IgD-negative memory B cell (primary cell): ENCODE data around the gene PERCC1. TPM values are rescaled to one million over a fixed set of nuclear protein-coding genes. Genes with fewer than 3 reads are reported as not detected.
"Not testable (repeated sequence)": the region's sequence is repeated elsewhere in the genome, so short reads cannot be mapped to it uniquely, and the experiment has no call there.

Source experiments
- H3K27ac Mint-ChIP-seq, 3 donors: one replicate each; pipeline ENCODE4 v1.8.0; 2020 to 2022; ENCODE audit warnings: mild to moderate bottlenecking in 3 of 3, mixed read lengths in 3 of 3, moderate library complexity in 1 of 3
- H3K27me3 Mint-ChIP-seq: one replicate; pipeline ENCODE4 v1.8.0; 2021; ENCODE audit warnings: mixed read lengths
- H3K36me3 Mint-ChIP-seq: one replicate; pipeline ENCODE4 v1.8.0; 2020; ENCODE audit warnings: mild to moderate bottlenecking, mixed read lengths
- H3K4me1 Mint-ChIP-seq, 3 donors: one replicate each; pipeline ENCODE4 v1.8.0; 2020 to 2022; ENCODE audit warnings: mixed read lengths in 3 of 3, mild to moderate bottlenecking in 1 of 3
- H3K4me3 Mint-ChIP-seq, 4 donors: one replicate each; pipeline ENCODE4 v1.8.0; 2020 to 2022; ENCODE audit warnings: mild to moderate bottlenecking in 4 of 4, mixed read lengths in 4 of 4, moderate library complexity in 3 of 4
- H3K9me3 Mint-ChIP-seq, 3 donors: one replicate each; pipeline ENCODE4 v1.8.0; 2020 to 2021; ENCODE audit warnings: mixed read lengths in 3 of 3, mild to moderate bottlenecking in 1 of 3
- polyA plus RNA-seq: library from polyadenylated mRNA; unstranded; fragments of 300-500 nt; fragmentation: Illumina TruSeq; gene quantifications from one replicate; pipeline ENCODE4 v1.2.3, GENCODE V29; 2021

The PERCC1 gene
- polyA plus RNA-seq, 1 donor from 2014 or later: not detected

DNA sequence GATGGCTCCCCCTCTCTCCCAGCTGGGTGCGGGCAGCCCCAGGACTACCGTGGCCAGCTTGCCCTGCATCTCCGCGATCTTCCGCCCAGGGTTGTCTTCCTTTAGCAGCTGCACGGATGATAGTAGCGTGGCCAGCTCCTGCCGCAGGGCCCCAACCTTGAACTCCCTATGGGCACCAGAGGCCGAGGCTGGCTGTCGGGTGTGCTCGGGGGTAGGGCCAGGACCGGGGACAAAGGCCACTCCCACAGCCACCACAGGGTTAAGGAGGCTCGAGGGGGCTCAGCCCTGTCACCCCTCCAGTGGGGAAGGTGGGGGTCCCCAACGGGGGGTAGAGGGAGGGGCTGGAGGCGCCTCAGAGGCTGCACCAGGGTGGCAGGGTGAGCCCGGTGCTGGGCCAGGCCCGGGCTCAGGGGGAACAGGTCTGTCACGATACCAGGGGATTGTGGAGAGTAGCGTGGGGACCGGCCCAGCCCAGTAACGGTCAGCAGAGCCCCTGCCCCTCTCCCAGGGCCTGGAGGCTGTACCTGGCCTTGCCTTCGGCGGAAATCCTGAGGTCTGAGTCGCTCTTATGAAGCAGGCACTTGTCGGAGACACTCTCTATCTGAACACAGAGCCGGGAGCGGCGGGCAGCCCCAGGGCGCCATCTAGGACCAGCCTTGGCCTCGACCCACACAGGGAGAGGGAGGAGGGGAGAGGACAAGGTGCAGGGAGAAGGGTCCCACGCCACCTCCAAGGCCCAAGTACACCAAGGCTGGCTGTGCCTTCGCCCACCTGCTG lies 5.2 kb downstream of the PERCC1 start:
- Mint-ChIP-seq H3K4me1 (peaks cover 0 to 3% (median 0%) of the 10 kb centered on the region in 3 donors), H3K9me3 (no peaks in the 10 kb centered on the region), H3K27ac (no peak overlapping the region), H3K27me3 (no peaks in the 10 kb centered on the region), H3K36me3 (no peaks in the 10 kb centered on the region), H3K4me3 (peak overlapping the region in 1 of 4 donors; percentile 65)

DNA sequence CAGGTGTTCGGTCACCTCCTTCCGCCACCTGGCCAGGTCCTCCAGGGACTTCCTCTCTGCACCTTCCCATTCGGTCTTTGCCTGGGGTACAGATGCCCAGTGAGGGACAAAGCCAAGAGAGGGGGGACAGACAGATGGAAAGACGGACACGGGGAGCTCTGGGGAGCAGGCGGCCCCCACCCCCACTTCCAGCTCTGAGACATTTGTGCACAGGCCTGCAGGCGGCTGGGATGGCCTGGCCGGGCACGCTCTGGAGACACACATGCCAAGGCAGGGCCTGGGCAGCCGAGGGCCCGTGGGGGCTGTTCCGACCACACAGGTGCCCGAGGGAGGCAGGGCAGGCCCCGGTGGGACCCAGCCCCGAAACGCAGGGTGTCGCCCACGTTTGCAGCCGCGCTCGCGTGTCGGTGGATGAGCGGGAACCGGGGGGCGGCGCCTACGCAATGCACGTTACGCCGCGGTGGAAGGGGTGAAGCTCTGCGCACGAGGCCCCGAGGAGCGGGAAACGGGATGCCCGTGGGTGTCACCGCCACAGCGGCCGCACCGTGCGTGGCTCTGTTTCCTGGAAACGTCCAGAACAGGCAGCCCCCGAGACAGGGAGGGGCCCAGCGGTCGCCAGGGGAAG lies 6.0 kb downstream of the PERCC1 start:
- peaks cover 0 to 2% (median 0%) of the 10 kb centered on the region in 3 donors for H3K4me1 Mint-ChIP-seq

DNA sequence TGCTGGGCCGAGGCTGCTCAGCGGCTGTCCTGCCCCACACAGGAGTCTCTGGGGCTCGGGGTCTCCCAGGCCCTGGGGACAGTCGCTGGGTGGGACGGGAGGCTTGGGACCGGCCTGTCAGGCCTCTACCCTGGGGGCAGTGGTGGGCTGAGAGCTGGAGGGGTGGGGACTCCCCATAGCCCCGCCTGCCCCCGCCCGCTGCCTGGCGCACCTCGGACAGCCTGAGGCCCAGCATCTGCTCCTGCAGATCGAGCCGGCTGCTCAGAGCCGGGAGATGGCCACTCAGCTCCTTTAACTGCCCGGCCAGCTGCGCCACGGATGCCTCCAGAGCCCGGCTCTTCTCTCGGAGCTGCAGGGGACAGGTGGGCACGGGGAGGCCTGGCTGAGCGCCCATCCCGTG lies 6.7 kb downstream of the PERCC1 start:
- Mint-ChIP-seq H3K4me1 (no peaks in the 10 kb centered on the region), H3K27ac (no peak overlapping the region)

More for the DNA sequence above, 6.0 kb downstream of the PERCC1 start:
- H3K4me3 Mint-ChIP-seq: no peak overlapping the region
- no peaks in the 10 kb centered on the region for H3K9me3 Mint-ChIP-seq
- H3K27me3 Mint-ChIP-seq: no peaks in the 10 kb centered on the region
- no peaks in the 10 kb centered on the region for H3K36me3 Mint-ChIP-seq
- H3K27ac Mint-ChIP-seq: no peak overlapping the region

DNA sequence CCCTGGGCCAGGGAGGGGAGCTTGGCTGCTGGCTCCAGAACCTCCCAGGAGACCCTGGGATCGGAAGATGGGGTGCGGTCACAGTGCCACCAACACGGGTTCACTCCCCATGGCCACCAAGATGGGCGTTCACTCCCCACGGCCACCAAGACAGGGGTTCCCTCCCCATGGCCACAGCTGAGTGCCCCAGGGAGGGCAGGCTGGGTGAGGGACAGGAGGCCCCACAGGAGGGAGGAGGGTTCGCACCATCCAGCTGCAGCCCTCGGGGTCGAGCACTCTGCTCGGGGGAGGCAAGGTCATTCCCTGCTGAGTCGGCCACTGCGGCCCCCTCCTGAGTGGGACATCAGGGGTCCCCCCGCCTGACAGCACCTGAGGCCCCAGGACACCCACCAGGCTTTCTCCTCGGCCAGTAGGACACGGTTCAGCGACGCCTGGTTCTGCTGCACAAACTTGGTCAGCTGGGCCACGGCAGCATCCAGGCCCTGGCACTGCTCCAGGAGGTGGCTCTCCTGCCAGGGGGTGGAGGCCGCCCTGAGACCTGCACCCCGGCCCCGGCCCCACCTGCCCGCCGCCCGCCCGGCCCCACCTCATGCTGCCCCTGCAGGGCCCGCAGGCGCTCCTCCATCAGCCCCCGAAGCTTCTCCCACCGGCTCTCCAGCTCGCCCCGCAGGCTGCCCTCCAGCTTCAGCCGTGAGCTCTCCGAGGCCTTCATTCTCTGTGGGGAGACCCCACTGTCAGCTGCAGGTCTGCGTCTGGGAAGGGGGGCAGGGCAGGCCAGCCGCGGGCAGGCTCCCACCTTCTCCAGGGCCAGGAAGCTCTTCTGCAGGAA lies 7.6 kb downstream of the PERCC1 start:
- no peak overlapping the region for H3K27ac Mint-ChIP-seq
- no peaks in the 10 kb centered on the region for H3K36me3 Mint-ChIP-seq
- no peak overlapping the region for H3K4me3 Mint-ChIP-seq
- H3K9me3 Mint-ChIP-seq: no peaks in the 10 kb centered on the region
- H3K27me3 Mint-ChIP-seq: no peaks in the 10 kb centered on the region
- H3K4me1 Mint-ChIP-seq: no peaks in the 10 kb centered on the region

More for the DNA sequence above, 6.7 kb downstream of the PERCC1 start:
- no peak overlapping the region for H3K4me3 Mint-ChIP-seq
- H3K27me3 Mint-ChIP-seq: no peaks in the 10 kb centered on the region
- no peaks in the 10 kb centered on the region for H3K9me3 Mint-ChIP-seq
- no peaks in the 10 kb centered on the region for H3K36me3 Mint-ChIP-seq

DNA sequence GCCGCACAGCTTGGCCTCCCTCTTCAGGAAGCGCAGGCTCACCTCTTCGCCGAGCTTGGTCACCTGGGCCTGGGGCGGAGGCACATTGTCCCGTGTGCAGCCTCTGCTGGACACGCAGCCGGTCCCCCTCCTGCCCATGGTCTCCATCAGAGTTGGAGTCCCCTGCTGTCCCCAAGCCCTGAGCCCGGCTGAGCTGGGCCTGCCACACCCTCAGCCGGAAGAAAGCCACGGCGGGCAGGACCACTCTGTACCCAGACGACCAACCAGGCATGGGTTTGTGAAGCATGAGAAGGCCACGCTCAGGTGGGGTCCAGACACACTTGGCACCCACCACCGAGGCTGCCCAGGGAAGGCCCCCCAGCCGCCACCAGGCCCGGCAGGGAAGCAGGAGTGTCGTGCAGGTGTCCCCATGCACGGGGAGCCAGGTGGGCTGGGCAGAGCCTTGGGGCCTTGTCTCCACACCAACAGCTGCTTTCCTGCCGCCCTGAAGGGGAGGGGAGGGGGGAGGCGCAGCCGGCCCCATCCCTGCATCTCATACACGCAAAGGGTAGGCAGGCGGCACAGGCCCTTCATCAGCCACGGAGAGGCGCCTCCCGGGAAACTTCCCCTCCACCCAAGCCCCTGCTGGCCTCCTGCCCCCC lies 8.3 kb downstream of the PERCC1 start:
- H3K4me3 Mint-ChIP-seq: no peak overlapping the region
- H3K36me3 Mint-ChIP-seq: no peaks in the 10 kb centered on the region
- no peak overlapping the region for H3K27ac Mint-ChIP-seq
- H3K27me3 Mint-ChIP-seq: no peaks in the 10 kb centered on the region
- no peaks in the 10 kb centered on the region for H3K4me1 Mint-ChIP-seq
- H3K9me3 Mint-ChIP-seq: no peaks in the 10 kb centered on the region

DNA sequence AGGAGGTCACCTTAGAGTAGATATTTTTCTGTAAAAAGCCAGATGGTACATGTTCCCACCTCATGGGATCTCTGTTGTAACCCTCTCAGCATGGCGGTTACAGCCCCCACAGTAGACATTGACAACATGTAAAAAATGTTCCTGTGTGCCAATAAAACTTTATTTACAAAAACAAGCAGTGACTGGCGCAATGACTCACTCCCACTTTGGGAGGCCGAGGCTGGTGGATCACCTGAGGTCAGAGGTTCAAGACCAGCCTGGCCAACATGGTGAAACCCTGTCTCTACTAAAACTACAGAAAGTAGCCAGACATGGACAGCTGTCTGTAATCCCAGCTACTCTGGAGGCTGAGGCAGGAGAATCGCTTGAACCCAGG lies 8.8 kb downstream of the PERCC1 start:
- not testable (repeated sequence) for H3K9me3 Mint-ChIP-seq, H3K27me3 Mint-ChIP-seq

DNA sequence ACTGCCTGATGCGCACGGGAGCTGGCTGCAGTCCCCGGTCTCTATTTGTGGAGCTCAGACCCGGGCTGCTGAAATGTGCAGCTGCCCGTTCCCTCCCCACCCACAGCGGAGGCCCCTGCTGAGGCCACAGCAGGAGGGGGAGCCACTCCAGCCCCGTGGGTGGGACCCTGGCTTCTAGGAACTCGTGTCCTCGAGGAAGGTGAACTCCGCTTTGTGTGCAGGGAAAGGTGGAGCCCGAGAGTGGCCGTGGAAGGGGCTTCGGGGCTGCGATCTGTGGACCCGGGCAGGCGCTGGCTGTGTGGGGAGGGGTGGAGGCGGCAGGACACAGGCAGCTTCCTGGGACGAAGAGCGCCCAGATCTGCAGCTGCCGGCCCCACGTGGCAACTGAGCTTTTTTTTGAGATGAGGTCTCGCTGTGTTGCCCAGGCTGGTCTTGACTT lies 10.5 kb downstream of the PERCC1 start:
- H3K4me1 Mint-ChIP-seq: peaks cover 0 to 5% (median 0%) of the 10 kb centered on the region in 3 donors
- no peaks in the 10 kb centered on the region for H3K36me3 Mint-ChIP-seq
- H3K27ac Mint-ChIP-seq: peak overlapping the region in 1 of 3 donors; percentile 14
- H3K9me3 Mint-ChIP-seq: no peaks in the 10 kb centered on the region
- H3K4me3 Mint-ChIP-seq: no peak overlapping the region
- no peaks in the 10 kb centered on the region for H3K27me3 Mint-ChIP-seq

More for the DNA sequence above, 8.8 kb downstream of the PERCC1 start:
- peak overlapping the region in 1 of 4 donors; percentile 65 for H3K4me3 Mint-ChIP-seq
- not testable (repeated sequence) for H3K4me1 Mint-ChIP-seq, H3K36me3 Mint-ChIP-seq
- H3K27ac Mint-ChIP-seq: peak overlapping the region in 1 of 3 donors; percentile 35

DNA sequence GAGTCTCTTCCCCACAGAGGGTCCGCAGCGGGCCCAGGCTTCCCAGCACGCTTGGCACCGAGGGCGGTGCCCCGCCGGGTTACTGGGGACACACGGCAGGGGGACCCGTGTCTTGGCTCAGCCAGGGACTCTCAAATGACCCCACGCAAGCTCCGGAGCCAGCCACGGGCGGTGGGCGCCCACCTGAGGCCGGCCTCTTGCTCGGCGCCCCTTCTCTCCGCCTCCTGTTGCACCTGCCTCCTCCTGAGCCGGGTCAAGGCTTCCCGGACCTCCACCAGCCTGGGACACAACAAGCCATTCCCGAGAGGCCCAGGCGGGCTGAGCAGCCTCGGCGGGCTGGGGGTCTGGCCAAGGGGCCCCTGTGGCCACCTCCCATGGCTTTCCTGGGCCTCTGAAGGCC lies 11.8 kb downstream of the PERCC1 start:
- Mint-ChIP-seq H3K4me3 (no peak overlapping the region), H3K9me3 (no peaks in the 10 kb centered on the region), H3K27ac (peak overlapping the region in 1 of 3 donors; percentile 42), H3K4me1 (peaks cover 0 to 5% (median 0%) of the 10 kb centered on the region in 3 donors), H3K27me3 (no peaks in the 10 kb centered on the region), H3K36me3 (no peaks in the 10 kb centered on the region)

DNA sequence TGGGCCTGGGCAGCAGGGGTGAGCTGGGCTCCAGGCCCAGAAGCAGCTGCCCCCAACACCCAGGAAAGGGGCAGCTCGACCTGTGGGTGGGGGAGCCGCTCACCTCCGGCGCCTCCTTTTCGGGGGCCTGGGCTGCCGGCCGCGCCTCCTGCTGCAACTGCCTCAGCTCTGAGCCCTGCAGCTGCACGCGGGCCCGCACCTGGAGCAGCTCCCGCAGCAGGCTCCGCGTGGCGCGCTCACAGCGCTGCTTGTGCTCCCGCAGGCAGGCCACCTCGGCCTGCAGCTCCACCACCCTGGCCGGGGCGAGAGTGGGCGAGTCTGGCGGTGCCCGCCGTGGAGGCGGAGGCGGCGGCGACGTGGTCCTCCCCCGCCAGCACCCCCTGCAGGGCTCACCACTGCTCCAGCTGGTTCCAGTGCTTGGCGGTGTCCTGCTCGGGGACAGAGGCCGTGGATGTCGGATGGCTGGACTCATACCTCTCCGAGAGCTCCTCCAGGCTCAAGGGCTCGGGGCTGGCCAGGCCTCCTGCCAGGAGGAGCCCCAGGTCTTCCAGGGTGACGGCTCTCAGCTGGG lies 12.6 kb downstream of the PERCC1 start:
- H3K36me3 Mint-ChIP-seq: peaks cover 1% of the 10 kb centered on the region
- H3K4me1 Mint-ChIP-seq: peaks cover 0 to 5% (median 0%) of the 10 kb centered on the region in 3 donors
- no peaks in the 10 kb centered on the region for H3K9me3 Mint-ChIP-seq
- H3K27me3 Mint-ChIP-seq: no peaks in the 10 kb centered on the region
- no peak overlapping the region for H3K4me3 Mint-ChIP-seq
- H3K27ac Mint-ChIP-seq: no peak overlapping the region

DNA sequence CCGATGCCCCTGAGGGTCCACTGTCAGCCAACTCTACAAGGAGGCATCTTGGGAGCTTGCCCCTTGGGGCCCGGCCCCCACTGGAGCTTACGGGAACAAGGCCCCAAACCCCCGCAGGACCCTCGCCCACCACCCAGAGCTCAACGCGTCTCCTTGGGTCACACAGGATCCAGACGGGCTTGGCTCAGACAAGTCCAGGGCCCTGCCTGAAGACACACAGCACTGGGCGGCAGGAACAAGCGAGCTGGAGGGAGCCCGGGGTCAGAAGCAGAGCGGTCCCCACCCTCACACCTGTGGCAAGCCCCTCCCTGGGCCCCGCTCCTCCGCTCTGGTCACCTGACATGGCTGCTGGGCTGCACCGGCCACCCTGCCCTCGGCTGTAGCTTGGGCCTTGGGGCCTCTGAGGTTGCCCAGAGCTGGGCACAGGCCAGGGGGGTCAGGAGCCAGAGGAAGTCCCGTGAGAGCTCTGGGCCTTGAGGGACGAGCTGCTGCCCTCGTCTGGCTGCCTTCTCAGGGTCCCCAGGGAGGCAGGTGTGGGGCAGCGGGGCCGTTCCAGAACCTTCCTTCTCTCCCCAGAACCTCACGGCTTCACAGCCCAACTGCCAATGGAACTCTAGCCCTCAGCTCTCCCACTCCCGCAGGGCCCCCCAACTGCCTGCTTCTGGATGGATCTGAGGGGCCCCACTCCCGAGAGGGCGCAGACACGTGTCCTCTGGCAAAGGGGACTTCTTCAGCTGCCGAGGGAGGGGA lies 13.3 kb downstream of the PERCC1 start, which contains the start of gene CCDC154:
CCDC154 (minus strand) TSS at position 577 of the 750 bp plus-strand sequence; CDS start at position 343, 234 bp downstream.
- no peaks in the 10 kb centered on the region for H3K9me3 Mint-ChIP-seq
- H3K27ac Mint-ChIP-seq: peak within 1 kb of the TSS; percentile 71 to 99 (median 83)
- peak within 1 kb of the TSS; percentile 60 to 87 (median 84) for H3K4me3 Mint-ChIP-seq
- H3K36me3 Mint-ChIP-seq: peaks cover 1% of the 10 kb centered on the region
- no peaks in the 10 kb centered on the region for H3K27me3 Mint-ChIP-seq
- peaks cover 0 to 5% (median 0%) of the 10 kb centered on the region in 3 donors for H3K4me1 Mint-ChIP-seq

DNA sequence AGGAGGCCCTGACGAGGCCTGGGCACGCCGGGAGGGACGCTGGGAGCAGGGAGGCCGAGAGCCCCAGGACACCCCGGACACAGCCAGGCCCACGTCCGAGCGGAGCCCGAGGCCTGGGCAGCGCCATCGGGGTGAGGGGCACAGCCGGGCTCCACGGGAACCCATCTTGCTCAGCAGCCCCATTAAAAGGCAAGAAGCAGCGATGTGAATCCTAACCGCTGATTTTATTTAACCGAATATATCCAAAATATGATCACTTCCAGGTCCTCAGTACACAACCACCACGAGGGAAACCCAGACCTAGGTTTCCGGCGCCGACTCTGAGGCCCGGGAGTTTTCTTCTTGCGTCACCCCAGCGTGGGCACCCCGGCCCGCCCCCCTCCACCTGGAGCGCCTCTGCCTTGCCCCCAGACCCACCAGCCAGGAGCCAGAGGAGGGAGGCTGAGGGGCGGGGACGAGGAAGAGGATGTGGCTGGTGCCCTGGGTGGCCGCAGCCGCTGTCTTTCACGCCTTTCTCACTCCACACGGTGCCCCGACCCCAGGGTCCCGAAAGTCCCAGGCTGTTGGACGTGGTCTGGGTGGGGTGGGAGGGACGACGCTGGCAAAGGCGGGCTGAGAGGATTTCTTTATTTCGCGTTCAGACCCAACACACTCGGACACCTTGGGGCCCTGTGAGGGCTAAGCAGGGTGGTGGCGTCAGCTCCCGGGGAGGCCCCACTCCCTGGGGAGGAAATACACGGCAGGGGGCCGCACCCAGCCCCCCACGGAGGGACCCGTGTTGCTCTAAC lies 14.0 kb downstream of the PERCC1 start:
- Mint-ChIP-seq H3K4me3 (peak overlapping the region; percentile 60 to 87 (median 84)), H3K9me3 (no peaks in the 10 kb centered on the region), H3K4me1 (peaks cover 0 to 5% (median 0%) of the 10 kb centered on the region in 3 donors), H3K27ac (peak overlapping the region; percentile 71 to 99 (median 83)), H3K27me3 (no peaks in the 10 kb centered on the region), H3K36me3 (peaks cover 1% of the 10 kb centered on the region)

DNA sequence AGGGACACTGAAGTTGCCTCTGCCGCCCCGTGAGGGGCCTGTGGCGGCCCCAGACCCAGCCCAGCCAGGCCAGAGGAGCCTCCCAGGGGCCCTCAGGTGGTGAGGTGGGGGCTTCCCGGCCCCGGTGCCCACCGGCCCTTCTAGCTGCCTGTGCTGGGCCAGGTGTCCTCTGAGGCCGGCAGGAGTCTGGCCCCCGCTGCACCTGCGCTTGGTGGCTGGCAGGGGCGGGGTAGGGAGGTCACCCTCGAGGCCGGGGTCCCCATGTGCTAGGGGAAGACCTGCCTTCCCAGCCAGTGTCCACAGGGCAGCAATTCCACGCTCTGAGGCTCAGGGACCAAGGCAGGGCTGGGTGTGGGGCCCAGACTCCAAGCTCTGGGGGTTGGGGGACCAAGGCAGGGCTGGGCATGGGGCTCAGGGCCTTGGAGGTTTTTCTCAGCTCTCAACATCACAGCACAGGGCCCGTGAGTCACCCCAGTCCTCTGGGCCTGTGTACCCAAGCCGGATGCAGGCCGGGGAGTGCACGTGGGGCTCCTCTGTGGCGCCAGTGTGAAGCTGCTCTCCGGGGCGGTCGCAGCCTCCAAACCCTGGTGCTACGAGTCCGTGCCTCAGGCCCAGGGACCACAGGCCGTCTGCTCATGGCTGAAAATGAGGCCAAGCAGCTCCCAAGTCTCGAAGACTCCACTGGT lies 14.8 kb downstream of the PERCC1 start:
- Mint-ChIP-seq H3K4me3 (peak overlapping the region in 2 of 4 donors; percentile 37 to 87), H3K4me1 (peaks cover 0 to 5% (median 0%) of the 10 kb centered on the region in 3 donors), H3K27ac (peak overlapping the region; percentile 31 to 99 (median 83)), H3K27me3 (no peaks in the 10 kb centered on the region), H3K36me3 (peaks cover 1% of the 10 kb centered on the region), H3K9me3 (no peaks in the 10 kb centered on the region)
